ENCODE results near the gene ITPK1. TPM values are rescaled to one million over a fixed set of nuclear protein-coding genes. Genes with fewer than 3 reads are reported as not detected.

ITPK1 gene
- total RNA-seq, 1 donor from 2014 or later, result 30.5 TPM

GRCh38 chr14:93045211-93045674 lies 70.5 kb downstream of the ITPK1 start:
- Mint-ChIP-seq H3K27me3 (ENCODE audit: low read depth) (no peaks in the 10 kb centered on the region), H3K9me3 (no peaks in the 10 kb centered on the region), H3K4me1 (peaks cover 36% of the 10 kb centered on the region), H3K4me3 (no peak overlapping the region), H3K36me3 (no peaks in the 10 kb centered on the region), H3K27ac (no peak overlapping the region)
- TF ChIP-seq, protein P1, sequence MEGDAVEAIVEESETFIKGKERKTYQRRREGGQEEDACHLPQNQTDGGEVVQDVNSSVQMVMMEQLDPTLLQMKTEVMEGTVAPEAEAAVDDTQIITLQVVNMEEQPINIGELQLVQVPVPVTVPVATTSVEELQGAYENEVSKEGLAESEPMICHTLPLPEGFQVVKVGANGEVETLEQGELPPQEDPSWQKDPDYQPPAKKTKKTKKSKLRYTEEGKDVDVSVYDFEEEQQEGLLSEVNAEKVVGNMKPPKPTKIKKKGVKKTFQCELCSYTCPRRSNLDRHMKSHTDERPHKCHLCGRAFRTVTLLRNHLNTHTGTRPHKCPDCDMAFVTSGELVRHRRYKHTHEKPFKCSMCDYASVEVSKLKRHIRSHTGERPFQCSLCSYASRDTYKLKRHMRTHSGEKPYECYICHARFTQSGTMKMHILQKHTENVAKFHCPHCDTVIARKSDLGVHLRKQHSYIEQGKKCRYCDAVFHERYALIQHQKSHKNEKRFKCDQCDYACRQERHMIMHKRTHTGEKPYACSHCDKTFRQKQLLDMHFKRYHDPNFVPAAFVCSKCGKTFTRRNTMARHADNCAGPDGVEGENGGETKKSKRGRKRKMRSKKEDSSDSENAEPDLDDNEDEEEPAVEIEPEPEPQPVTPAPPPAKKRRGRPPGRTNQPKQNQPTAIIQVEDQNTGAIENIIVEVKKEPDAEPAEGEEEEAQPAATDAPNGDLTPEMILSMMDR (IDR thresholded peaks at IDR 0.05; ENCODE audit: unreplicated experiment), result no peak
- no peak for DNase-seq (ENCODE audit: low spot score in 2 of 2, unreplicated experiment in 2 of 2)

DNA sequence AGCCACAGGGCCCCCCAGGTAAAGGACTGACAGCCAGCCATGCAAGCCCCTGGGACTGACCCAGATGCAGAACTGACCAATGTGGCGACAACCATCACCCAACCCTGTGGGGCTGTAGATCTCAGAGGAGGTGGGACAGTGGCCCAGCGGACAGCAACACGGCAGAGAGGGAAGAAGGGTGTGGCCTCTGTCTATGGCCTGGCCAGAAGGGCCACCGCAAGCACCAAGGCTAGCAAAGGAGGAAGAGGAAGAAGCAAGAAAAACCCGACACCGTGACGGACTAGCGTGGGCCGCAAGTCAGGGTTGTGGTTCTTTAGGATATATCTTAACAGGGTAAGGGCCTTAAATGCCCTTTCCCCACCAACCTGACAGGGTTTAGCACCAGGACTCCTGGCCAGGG lies 71.2 kb downstream of the ITPK1 start:
- no peaks in the 10 kb centered on the region for H3K9me3 Mint-ChIP-seq
- no peak overlapping the region for H3K27ac Mint-ChIP-seq
- no peaks in the 10 kb centered on the region for H3K36me3 Mint-ChIP-seq
- no peaks in the 10 kb centered on the region for H3K27me3 Mint-ChIP-seq (ENCODE audit: low read depth)
- no peak for DNase-seq (ENCODE audit: low spot score in 2 of 2, unreplicated experiment in 2 of 2)
- no peak overlapping the region for H3K4me3 Mint-ChIP-seq
- TF ChIP-seq, protein P1 (IDR thresholded peaks at IDR 0.05; ENCODE audit: unreplicated experiment), result no peak
- peaks cover 36% of the 10 kb centered on the region for H3K4me1 Mint-ChIP-seq

GRCh38 chr14:93044121-93044520 lies 71.6 kb downstream of the ITPK1 start:
- Mint-ChIP-seq H3K4me1 (peaks cover 32% of the 10 kb centered on the region), H3K4me3 (no peak overlapping the region), H3K27me3 (ENCODE audit: low read depth) (no peaks in the 10 kb centered on the region), H3K27ac (no peak overlapping the region), H3K36me3 (no peaks in the 10 kb centered on the region), H3K9me3 (no peaks in the 10 kb centered on the region)
- DNase-seq (ENCODE audit: low spot score in 2 of 2, unreplicated experiment in 2 of 2), result no peak
- TF ChIP-seq, protein P1 (IDR thresholded peaks at IDR 0.05; ENCODE audit: unreplicated experiment), result no peak

GRCh38 chr14:93042968-93043940 lies 72.5 kb downstream of the ITPK1 start:
- TF ChIP-seq, protein P1 (IDR thresholded peaks at IDR 0.05; ENCODE audit: unreplicated experiment), result no peak
- Mint-ChIP-seq H3K27me3 (ENCODE audit: low read depth) (no peaks in the 10 kb centered on the region), H3K27ac (peak overlapping the region; percentile 66), H3K4me3 (no peak overlapping the region), H3K4me1 (peaks cover 31% of the 10 kb centered on the region), H3K36me3 (no peaks in the 10 kb centered on the region), H3K9me3 (no peaks in the 10 kb centered on the region)
- no peak for DNase-seq (ENCODE audit: low spot score in 2 of 2, unreplicated experiment in 2 of 2)

GRCh38 chr14:93041830-93042229 lies 73.9 kb downstream of the ITPK1 start:
- Mint-ChIP-seq H3K4me1 (peaks cover 26% of the 10 kb centered on the region), H3K36me3 (no peaks in the 10 kb centered on the region), H3K9me3 (no peaks in the 10 kb centered on the region), H3K4me3 (no peak overlapping the region), H3K27me3 (ENCODE audit: low read depth) (no peaks in the 10 kb centered on the region), H3K27ac (no peak overlapping the region)
- TF ChIP-seq, protein P1 (IDR thresholded peaks at IDR 0.05; ENCODE audit: unreplicated experiment), result no peak
- no peak for DNase-seq (ENCODE audit: low spot score in 2 of 2, unreplicated experiment in 2 of 2)

All from mesothelial cell of epicardium (in vitro differentiated cells).